Measurements from ENCODE around the gene TSG101.

Gene TSG101

GRCh38 chr11:18485913-18486528 is 40.7 kb downstream of the TSG101 start (continued):
- no peak for TF ChIP-seq ZBTB6 (tag by site-specific recombination; IDR thresholded peaks at IDR 0.05)
- TF ChIP-seq HOXA7 (CRISPR knock-in tag; IDR thresholded peaks at IDR 0.05; ENCODE audit: borderline replicate concordance): no peak

- POLR2A ChIA-PET: interaction anchor here (0.6 kb wide), 2 partner anchors 153 to 1402 kb away, joined by 3 to 5 read pairs; partner anchors contain the start of gene RPS13
- Histone ChIP-seq H3K27ac (ENCODE audit: extremely low read depth, low read depth, low read length) (no peak overlapping the region), H3K36me3 (ENCODE audit: control insufficient read depth in 2 of 2, insufficient read depth in 1 of 2, low read length in 2 of 2) (peaks cover 15 to 90% of the 10 kb centered on the region in 2 experiments), H3K4me1 (ENCODE audit: control insufficient read depth, insufficient read depth, low read length) (no peaks in the 10 kb centered on the region), H3K4me3 (ENCODE audit: low read depth, low read length) (no peak overlapping the region), H3K9me3 (ENCODE audit: control insufficient read depth, insufficient read depth, low read depth, low read length) (no peaks in the 10 kb centered on the region)
- no peak for TF ChIP-seq ZNF768 (tag by site-specific recombination; IDR thresholded peaks at IDR 0.05)
- no peak for TF ChIP-seq GLIS1 (tag by site-specific recombination; IDR thresholded peaks at IDR 0.05)
- no peak for TF ChIP-seq ZNF23 (tag by site-specific recombination; IDR thresholded peaks at IDR 0.05; ENCODE audit: borderline replicate concordance)
- TF ChIP-seq ZNF174 (tag by site-specific recombination; IDR thresholded peaks at IDR 0.05): no peak
- no peak for TF ChIP-seq ZNF639 (tag by site-specific recombination; IDR thresholded peaks at IDR 0.05)
- no peak for TF ChIP-seq ZSCAN4 (tag by site-specific recombination; IDR thresholded peaks at IDR 0.05)
- TF ChIP-seq ZNF626 (tag by site-specific recombination; IDR thresholded peaks at IDR 0.05): no peak
- no peak for TF ChIP-seq IKZF3 (tag by site-specific recombination; IDR thresholded peaks at IDR 0.05)
- TF ChIP-seq ZNF223 (tag by site-specific recombination; IDR thresholded peaks at IDR 0.05): no peak
- TF ChIP-seq ZNF121 (tag by site-specific recombination; IDR thresholded peaks at IDR 0.05): no peak
- TF ChIP-seq ZBTB21 (tag by site-specific recombination; IDR thresholded peaks at IDR 0.05): no peak
- TF ChIP-seq ZNF148 (tag by site-specific recombination; IDR thresholded peaks at IDR 0.05; ENCODE audit: borderline replicate concordance): no peak
- TF ChIP-seq FEZF1 (tag by site-specific recombination; IDR thresholded peaks at IDR 0.05): no peak
- TF ChIP-seq ZNF792 (tag by site-specific recombination; IDR thresholded peaks at IDR 0.05): no peak
- no peak for TF ChIP-seq ZNF549 (tag by site-specific recombination; IDR thresholded peaks at IDR 0.05)
- TF ChIP-seq SP7 (tag by site-specific recombination; IDR thresholded peaks at IDR 0.05): no peak
- no peak for TF ChIP-seq ZNF707 (tag by site-specific recombination; IDR thresholded peaks at IDR 0.05)
- no peak for TF ChIP-seq SCRT2 (tag by site-specific recombination; IDR thresholded peaks at IDR 0.05)
- TF ChIP-seq TRIM28 (IDR thresholded peaks at IDR 0.05; ENCODE audit: borderline replicate concordance, low read length): no peak
- CTCF ChIA-PET: interaction anchor here (0.6 to 0.7 kb wide), 2 partner anchors 183 to 294 kb away, joined by 5 read pairs; no protein-coding TSS in a partner anchor
Measured at GRCh38 chr11:18479063-18479462, 47.7 kb downstream of the TSG101 start.
